Astrocyte (in vitro differentiated cells and primary cell): ENCODE results near the gene LY6G6D. TPM values are rescaled to one million over a fixed set of nuclear protein-coding genes. Genes with fewer than 3 reads are reported as not detected.

Experiments
- DNase-seq: peaks from one replicate; pipeline ENCODE4 v3.0.0-alpha.2; 2010; ENCODE audit warnings: low read depth
- FAIRE-seq: peaks from 2 replicates; lab custom pipeline; 2011; peaks lifted over from hg19 to GRCh38; lab: Jason Lieb, UNC
- H2AFZ ChIP-seq: 2 replicates; pipeline ENCODE4 v1.6.0; 2012; ENCODE audit warnings: low read depth, low read length, inconsistent platforms
- H3K27ac ChIP-seq: 2 replicates; pipeline ENCODE4 v1.5.1; 2011; ENCODE audit warnings: low read depth, low read length, inconsistent platforms
- H3K27me3 ChIP-seq: 2 replicates; pipeline ENCODE4 v1.6.0; 2011; ENCODE audit warnings: low read length, inconsistent platforms; ENCODE audit not compliant: insufficient read depth
- H3K36me3 ChIP-seq: 2 replicates; pipeline ENCODE4 v1.5.1; 2011; ENCODE audit warnings: low read length, inconsistent platforms; ENCODE audit not compliant: insufficient read depth
- H3K4me1 ChIP-seq: 2 replicates; pipeline ENCODE4 v1.5.1; 2011; ENCODE audit warnings: low read length, inconsistent platforms; ENCODE audit not compliant: insufficient read depth
- H3K4me2 ChIP-seq: 2 replicates; pipeline ENCODE4 v1.6.0; 2012; ENCODE audit warnings: low read length, inconsistent platforms
- H3K4me3 ChIP-seq: 2 replicates; pipeline ENCODE4 v1.5.1; 2011; ENCODE audit warnings: low read depth, mild to moderate bottlenecking, low read length, inconsistent platforms; ENCODE audit not compliant: insufficient read depth
- H3K79me2 ChIP-seq: 2 replicates; pipeline ENCODE4 v1.6.0; 2012; ENCODE audit warnings: mild to moderate bottlenecking, low read length, inconsistent platforms; ENCODE audit not compliant: insufficient read depth
- H3K9ac ChIP-seq: 2 replicates; pipeline ENCODE4 v1.6.0; 2012; ENCODE audit warnings: mild to moderate bottlenecking, low read length, inconsistent platforms
- H3K9me3 ChIP-seq: 2 replicates; pipeline ENCODE4 v1.5.1; 2012; ENCODE audit warnings: low read depth, mild to moderate bottlenecking, low read length, inconsistent platforms; ENCODE audit not compliant: insufficient read depth
- H4K20me1 ChIP-seq: 2 replicates; pipeline ENCODE4 v1.6.0; 2012; ENCODE audit warnings: low read length, inconsistent platforms; ENCODE audit not compliant: insufficient read depth
- H3K27ac Mint-ChIP-seq: one replicate; pipeline ENCODE4 v1.8.0; 2021; ENCODE audit warnings: mild to moderate bottlenecking, mixed read lengths; ENCODE audit not compliant: unreplicated experiment
- H3K27me3 Mint-ChIP-seq: one replicate; pipeline ENCODE4 v1.8.0; 2021; ENCODE audit warnings: low read depth, mixed read lengths; ENCODE audit not compliant: unreplicated experiment
- H3K36me3 Mint-ChIP-seq: one replicate; pipeline ENCODE4 v1.8.0; 2021; ENCODE audit warnings: low read depth, mixed read lengths; ENCODE audit not compliant: unreplicated experiment
- H3K4me1 Mint-ChIP-seq: one replicate; pipeline ENCODE4 v1.8.0; 2021; ENCODE audit warnings: low read depth, mixed read lengths; ENCODE audit not compliant: unreplicated experiment
- H3K4me3 Mint-ChIP-seq: one replicate; pipeline ENCODE4 v1.8.0; 2021; ENCODE audit warnings: mild to moderate bottlenecking, moderate library complexity, mixed read lengths; ENCODE audit not compliant: unreplicated experiment
- H3K9me3 Mint-ChIP-seq: one replicate; pipeline ENCODE4 v1.8.0; 2021; ENCODE audit warnings: mild to moderate bottlenecking, mixed read lengths; ENCODE audit not compliant: unreplicated experiment
- CTCF ChIP-seq: IDR thresholded peaks from 2 replicates; pipeline ENCODE4 v1.5.1; 2011; ENCODE audit warnings: low read depth, mild to moderate bottlenecking, inconsistent platforms, low read length, moderate library complexity; ENCODE audit not compliant: insufficient read depth
- EZH2 ChIP-seq: IDR thresholded peaks from 2 replicates; pipeline ENCODE4 v1.6.1; 2012; ENCODE audit warnings: mild to moderate bottlenecking, low read length, inconsistent platforms; ENCODE audit not compliant: insufficient read depth
- total RNA-seq: library from RNA; stranded (reverse); gene quantifications from 2 replicates; pipeline ENCODE4 v1.2.1, GENCODE V29; 2021

LY6G6D gene
- total RNA-seq, 1 donor from 2014 or later = not detected

- peaks cover 23% of the 10 kb centered on the region for H3K36me3 Mint-ChIP-seq
- H3K4me1 ChIP-seq = peaks cover 13% of the 10 kb centered on the region
- H3K36me3 ChIP-seq = peaks cover 7% of the 10 kb centered on the region
- TF ChIP-seq EZH2 (no peak), CTCF (no peak)
- H3K4me3 ChIP-seq = no peak overlapping the region
- H3K27ac Mint-ChIP-seq = no peak overlapping the region
- H3K79me2 ChIP-seq = peaks cover 12% of the 10 kb centered on the region
- H3K4me1 Mint-ChIP-seq = peaks cover 5% of the 10 kb centered on the region
- H3K9me3 ChIP-seq = no peaks in the 10 kb centered on the region
- H3K4me2 ChIP-seq = no peak overlapping the region
- no peaks in the 10 kb centered on the region for H3K27me3 ChIP-seq
- peaks cover 8% of the 10 kb centered on the region for H3K27me3 Mint-ChIP-seq
- no peak overlapping the region for H3K27ac ChIP-seq
- H4K20me1 ChIP-seq = peaks cover 26% of the 10 kb centered on the region
- DNase-seq (no peak), FAIRE-seq (no peak)
- H3K4me3 Mint-ChIP-seq = peak overlapping the region; percentile 2
- H2AFZ ChIP-seq = no peak overlapping the region
- peaks cover 3% of the 10 kb centered on the region for H3K9me3 Mint-ChIP-seq
- no peak overlapping the region for H3K9ac ChIP-seq
Measured at GRCh38 chr6:31725502-31726350, 10.6 kb downstream of the LY6G6D start.

GRCh38 chr6:31727034-31727716, 12.0 kb downstream of the LY6G6D start:
- no peak overlapping the region for H3K27ac ChIP-seq
- DNase-seq = no peak
- Mint-ChIP-seq H3K4me3 (peak overlapping the region; percentile 52), H3K27ac (no peak overlapping the region), H3K9me3 (no peaks in the 10 kb centered on the region), H3K27me3 (no peaks in the 10 kb centered on the region), H3K4me1 (peaks cover 13% of the 10 kb centered on the region), H3K36me3 (peaks cover 22% of the 10 kb centered on the region)
- H3K4me2 ChIP-seq = no peak overlapping the region
- no peak overlapping the region for H3K4me3 ChIP-seq
- no peak overlapping the region for H2AFZ ChIP-seq
- peaks cover 36% of the 10 kb centered on the region for H4K20me1 ChIP-seq
- FAIRE-seq = no peak
- H3K27me3 ChIP-seq = no peaks in the 10 kb centered on the region
- H3K9me3 ChIP-seq = no peaks in the 10 kb centered on the region
- H3K9ac ChIP-seq = no peak overlapping the region
- H3K4me1 ChIP-seq = peaks cover 14% of the 10 kb centered on the region
- TF ChIP-seq CTCF = no peak
- no peak for TF ChIP-seq EZH2
- H3K79me2 ChIP-seq = peaks cover 15% of the 10 kb centered on the region
- peaks cover 21% of the 10 kb centered on the region for H3K36me3 ChIP-seq
